Keratinocyte (primary cell): ENCODE results near the gene ADD2. TPM values are rescaled to one million over a fixed set of nuclear protein-coding genes. Genes with fewer than 3 reads are reported as not detected.

Experiments
- DNase-seq: peaks from one replicate; pipeline ENCODE4 v3.0.0-alpha.2; 2011; ENCODE audit warnings: low read depth, missing footprints, low spot score
- FAIRE-seq: peaks from 2 replicates; lab custom pipeline; 2011; peaks lifted over from hg19 to GRCh38; lab: Jason Lieb, UNC
- H2AFZ ChIP-seq: 2 replicates; pipeline ENCODE4 v1.6.0; 2012; ENCODE audit warnings: low read length, control low read depth, inconsistent platforms; ENCODE audit not compliant: control insufficient read depth
- H3K27ac ChIP-seq: 2 replicates; pipeline ENCODE4 v1.5.1; 2011; ENCODE audit warnings: low read length; ENCODE audit not compliant: control insufficient read depth, insufficient read depth
- H3K27me3 ChIP-seq: 3 replicates; pipeline ENCODE4 v1.6.0; 2011; ENCODE audit warnings: low read length; ENCODE audit not compliant: control insufficient read depth, insufficient read depth; ENCODE audit errors: extremely low read depth
- H3K36me3 ChIP-seq, 2 experiments: 2 replicates in 1 of 2; 3 replicates in 1 of 2; pipeline ENCODE4 v1.5.1; 2011; ENCODE audit warnings: low read length in 2 of 2, mild to moderate bottlenecking in 1 of 2; ENCODE audit not compliant: control insufficient read depth in 2 of 2, insufficient read depth in 2 of 2; ENCODE audit errors: extremely low read depth in 1 of 2
- H3K4me1 ChIP-seq: 3 replicates; pipeline ENCODE4 v1.5.1; 2011; ENCODE audit warnings: low read length; ENCODE audit not compliant: control insufficient read depth, insufficient read depth; ENCODE audit errors: extremely low read depth
- H3K4me2 ChIP-seq: 3 replicates; pipeline ENCODE4 v1.6.0; 2011; ENCODE audit warnings: low read depth, low read length; ENCODE audit not compliant: control insufficient read depth, insufficient read depth; ENCODE audit errors: extremely low read depth
- H3K4me3 ChIP-seq, 3 experiments: fragments of 200-600 bp in 1 of 3; sonication (generic) in 1 of 3; 2 replicates in 2 of 3; 3 replicates in 1 of 3; pipeline ENCODE4 v1.5.1; 2011 to 2016; ENCODE audit warnings: low read length in 3 of 3, mild to moderate bottlenecking in 3 of 3, control low read depth in 2 of 3, inconsistent platforms in 1 of 3, low read depth in 1 of 3, mixed read lengths in 1 of 3, mixed run types in 1 of 3, moderate library complexity in 1 of 3; ENCODE audit not compliant: control insufficient read depth in 2 of 3, insufficient read depth in 2 of 3; ENCODE audit errors: extremely low read depth in 1 of 3
- H3K79me2 ChIP-seq: 2 replicates; pipeline ENCODE4 v1.6.0; 2012; ENCODE audit warnings: low read length; ENCODE audit not compliant: control insufficient read depth, insufficient read depth
- H3K9ac ChIP-seq: 3 replicates; pipeline ENCODE4 v1.6.0; 2011; ENCODE audit warnings: low read length; ENCODE audit not compliant: control insufficient read depth, insufficient read depth; ENCODE audit errors: extremely low read depth
- H3K9me1 ChIP-seq: 3 replicates; pipeline ENCODE4 v1.6.0; 2011; ENCODE audit warnings: low read length; ENCODE audit not compliant: control insufficient read depth, insufficient read depth; ENCODE audit errors: extremely low read depth
- H3K9me3 ChIP-seq: 2 replicates; pipeline ENCODE4 v1.5.1; 2012; ENCODE audit warnings: low read depth, low read length; ENCODE audit not compliant: control insufficient read depth
- H4K20me1 ChIP-seq: 3 replicates; pipeline ENCODE4 v1.6.0; 2011; ENCODE audit warnings: low read length; ENCODE audit not compliant: control insufficient read depth, insufficient read depth; ENCODE audit errors: extremely low read depth
- CTCF ChIP-seq, 3 experiments: IDR thresholded peaks in 1 of 3; conservative IDR thresholded peaks in 1 of 3; optimal IDR thresholded peaks in 1 of 3; 2 replicates in 2 of 3; 3 replicates in 1 of 3; pipeline versions ENCODE3 to v1.5.1; 2011; ENCODE audit warnings: low read length in 3 of 3, mild to moderate bottlenecking in 3 of 3, moderate library complexity in 2 of 3, control low read depth in 1 of 3, inconsistent platforms in 1 of 3; ENCODE audit not compliant: insufficient read depth in 2 of 3; ENCODE audit errors: extremely low read depth in 1 of 3
- EZH2 ChIP-seq: IDR thresholded peaks from one replicate; pipeline ENCODE4 v1.6.1; 2012; ENCODE audit warnings: inconsistent platforms, mild to moderate bottlenecking, low read length, moderate library complexity
- dilution Hi-C: fragments of 300-500 bp; cut with MboI; formaldehyde crosslinking; loops from one replicate; pipeline ENCODE4 v1.7.0; 2020; ENCODE audit warnings: low sequenced_read_pairs; ENCODE audit not compliant: extremely low pct_ligation_motif_present
- polyA plus RNA-seq, 5 experiments: library from polyadenylated mRNA; depleted of rRNA in 3 of 5; stranded (reverse) in 3 of 5; stranded (forward) in 1 of 5; unstranded in 1 of 5; fragments of >200 nt; gene quantifications; 1 replicate in 1 of 5; 2 replicates in 3 of 5; 3 replicates in 1 of 5; pipeline versions ENCODE4 v1.2.1 to v1.2.3, GENCODE V29; 2011 to 2012; ENCODE audit warnings: missing spikeins in 2 of 5, low read depth in 1 of 5, low replicate concordance in 1 of 5

ADD2 gene
- polyA plus RNA-seq, 1 donor (not counting 4 experiments of a cell fraction or from before 2014, with no cell fraction given), result 0.05 TPM

GRCh38 chr2:70711191-70711590, 56.8 kb downstream of the ADD2 start:
- Histone ChIP-seq H3K9me1 (no peaks in the 10 kb centered on the region), H3K9me3 (no peaks in the 10 kb centered on the region), H3K4me2 (no peak overlapping the region), H3K36me3 (no peaks in the 10 kb centered on the region), H3K27ac (no peak overlapping the region), H3K9ac (no peak overlapping the region), H2AFZ (no peak overlapping the region), H3K4me3 (no peak overlapping the region), H4K20me1 (no peaks in the 10 kb centered on the region), H3K27me3 (peaks cover 3% of the 10 kb centered on the region), H3K79me2 (no peaks in the 10 kb centered on the region), H3K4me1 (no peaks in the 10 kb centered on the region)
- FAIRE-seq (no peak), DNase-seq (no peak)
- dilution Hi-C loops, result no loop called here
- no peak for TF ChIP-seq CTCF (optimal IDR thresholded peaks at IDR 0.05 in 1 of 3, IDR thresholded peaks at IDR 0.05 in 1 of 3, conservative IDR thresholded peaks at IDR 0.05 in 1 of 3; ENCODE audit: extremely low read depth in 1 of 3, insufficient read depth in 2 of 3, low read length in 3 of 3)

- H4K20me1 ChIP-seq, result no peaks in the 10 kb centered on the region
- H3K4me1 ChIP-seq, result no peaks in the 10 kb centered on the region
- H3K4me3 ChIP-seq, result no peak overlapping the region
- H3K27me3 ChIP-seq, result no peaks in the 10 kb centered on the region
- no peaks in the 10 kb centered on the region for H3K79me2 ChIP-seq
- H3K9ac ChIP-seq, result no peak overlapping the region
- no peaks in the 10 kb centered on the region for H3K9me3 ChIP-seq
- H3K27ac ChIP-seq, result no peak overlapping the region
- no peak overlapping the region for H2AFZ ChIP-seq
- no peak for FAIRE-seq
- no peak for TF ChIP-seq EZH2
- TF ChIP-seq CTCF (optimal IDR thresholded peaks at IDR 0.05 in 1 of 3, IDR thresholded peaks at IDR 0.05 in 1 of 3, conservative IDR thresholded peaks at IDR 0.05 in 1 of 3; ENCODE audit: extremely low read depth in 1 of 3, insufficient read depth in 2 of 3, low read length in 3 of 3), result no peak
- no peak for DNase-seq
- no peaks in the 10 kb centered on the region for H3K9me1 ChIP-seq
- H3K4me2 ChIP-seq, result no peak overlapping the region
- dilution Hi-C loops, result no loop called here
- no peaks in the 10 kb centered on the region for H3K36me3 ChIP-seq
Observed at GRCh38 chr2:70710038-70710690, 57.8 kb downstream of the ADD2 start.
